ENCODE data around the gene UGGT2. TPM values are rescaled to one million over a fixed set of nuclear protein-coding genes. Genes with fewer than 3 reads are reported as not detected.

UGGT2 gene
- total RNA-seq, 4 donors from 2014 or later = 20.9 to 58.8 (median 40.0) TPM

DNA sequence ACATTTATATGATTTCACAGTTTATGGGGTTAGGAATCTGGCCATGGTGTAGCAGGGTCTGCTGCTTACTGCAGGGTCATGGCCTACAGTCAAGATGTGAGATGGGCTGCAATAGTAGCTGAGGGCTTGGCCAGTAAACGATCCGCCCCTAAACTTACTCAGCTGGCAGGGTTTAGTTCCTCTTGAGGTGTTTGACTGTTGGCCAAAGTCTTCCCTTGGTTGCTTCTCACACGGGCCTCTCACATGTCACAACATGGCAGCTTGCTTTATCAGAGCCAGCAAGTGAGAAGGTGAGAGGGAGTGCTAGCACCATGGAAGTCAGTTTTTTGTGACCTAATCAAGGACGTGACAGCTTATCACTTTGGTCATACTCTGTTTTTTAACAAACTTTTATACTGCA is 299.1 kb downstream of the UGGT2 start:
- no peak for TF ChIP-seq POLR2A (IDR thresholded peaks at IDR 0.05)
- no peak for TF ChIP-seq POLR2AphosphoS5 (IDR thresholded peaks at IDR 0.05)
- no peak for TF ChIP-seq EP300 (IDR thresholded peaks at IDR 0.05)
- TF ChIP-seq, protein P1, sequence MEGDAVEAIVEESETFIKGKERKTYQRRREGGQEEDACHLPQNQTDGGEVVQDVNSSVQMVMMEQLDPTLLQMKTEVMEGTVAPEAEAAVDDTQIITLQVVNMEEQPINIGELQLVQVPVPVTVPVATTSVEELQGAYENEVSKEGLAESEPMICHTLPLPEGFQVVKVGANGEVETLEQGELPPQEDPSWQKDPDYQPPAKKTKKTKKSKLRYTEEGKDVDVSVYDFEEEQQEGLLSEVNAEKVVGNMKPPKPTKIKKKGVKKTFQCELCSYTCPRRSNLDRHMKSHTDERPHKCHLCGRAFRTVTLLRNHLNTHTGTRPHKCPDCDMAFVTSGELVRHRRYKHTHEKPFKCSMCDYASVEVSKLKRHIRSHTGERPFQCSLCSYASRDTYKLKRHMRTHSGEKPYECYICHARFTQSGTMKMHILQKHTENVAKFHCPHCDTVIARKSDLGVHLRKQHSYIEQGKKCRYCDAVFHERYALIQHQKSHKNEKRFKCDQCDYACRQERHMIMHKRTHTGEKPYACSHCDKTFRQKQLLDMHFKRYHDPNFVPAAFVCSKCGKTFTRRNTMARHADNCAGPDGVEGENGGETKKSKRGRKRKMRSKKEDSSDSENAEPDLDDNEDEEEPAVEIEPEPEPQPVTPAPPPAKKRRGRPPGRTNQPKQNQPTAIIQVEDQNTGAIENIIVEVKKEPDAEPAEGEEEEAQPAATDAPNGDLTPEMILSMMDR (IDR thresholded peaks at IDR 0.05) = no peak
- Histone ChIP-seq H3K4me1 (no peaks in the 10 kb centered on the region), H3K9me3 (no peaks in the 10 kb centered on the region), H3K4me3 (no peak overlapping the region), H3K27ac (no peak overlapping the region), H3K27me3 (no peaks in the 10 kb centered on the region), H3K36me3 (peaks cover 0 to 9% of the 10 kb centered on the region in 2 donors)
- 56 to 85% methylated on average over 2 to 4 of the region's 4 CpGs for WGBS, 2 donors (ENCODE audit: low coverage in 1 of 2)
- no peak for ATAC-seq

DNA sequence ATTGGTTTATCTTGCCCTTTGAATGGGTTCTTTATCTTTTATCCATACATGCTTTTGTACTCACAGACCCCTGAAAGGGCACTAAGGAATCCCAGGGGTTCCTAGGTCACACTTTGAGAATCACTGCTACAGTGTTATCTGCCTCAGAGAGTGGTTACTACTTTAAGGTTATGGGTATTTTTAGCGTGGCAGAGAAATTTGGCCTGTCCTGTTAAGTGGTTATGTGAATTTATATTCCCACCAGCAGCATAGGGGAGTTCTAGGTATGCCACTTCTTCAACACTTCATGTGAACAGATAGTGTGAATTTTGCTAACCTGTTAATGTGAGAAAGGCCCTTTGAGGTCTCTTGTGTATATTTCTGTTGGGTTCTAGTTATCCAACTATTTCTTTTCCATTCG is 300.5 kb downstream of the UGGT2 start:
- no peak overlapping the region for H3K27ac ChIP-seq
- H3K36me3 ChIP-seq = peaks cover 0 to under 1% of the 10 kb centered on the region in 2 donors
- 56 to 73% methylated on average over 1 to 2 of the region's 2 CpGs for WGBS, 2 donors (ENCODE audit: low coverage in 1 of 2)
- H3K4me3 ChIP-seq = no peak overlapping the region
- H3K4me1 ChIP-seq = peaks cover 0 to 4% (median 0%) of the 10 kb centered on the region in 3 donors
- ATAC-seq = no peak
- no peak for TF ChIP-seq POLR2AphosphoS5 (IDR thresholded peaks at IDR 0.05)
- TF ChIP-seq, protein P1 (IDR thresholded peaks at IDR 0.05) = no peak
- no peak for TF ChIP-seq EP300 (IDR thresholded peaks at IDR 0.05)
- no peak for TF ChIP-seq POLR2A (IDR thresholded peaks at IDR 0.05)
- no peaks in the 10 kb centered on the region for H3K9me3 ChIP-seq
- H3K27me3 ChIP-seq = no peaks in the 10 kb centered on the region

Small RNAs within 50 kb of the gene (small RNA-seq; reads per million reads assigned to genes)
- gene HMGN1P24 = 0 reads per million in 4 donors

Other genes starting within 250 kb of the UGGT2 start
- gene HS6ST3, start 36.7 kb upstream of the UGGT2 start, total RNA-seq = 10 to 100 TPM in 1 of 4 donors, 1 to 10 TPM in 3; 3.4 to 13.2 (median 5.2) TPM